Liver (tissue), 9 donors: Measurements from ENCODE around the gene FLT3LG. TPM values are rescaled to one million over a fixed set of nuclear protein-coding genes. Genes with fewer than 3 reads are reported as not detected.
A peak's percentile ranks its signal among the peaks of the same experiment; 100 is the strongest.

ENCODE experiments used
- DNase-seq: peaks from one replicate; pipeline ENCODE4 v3.0.0-alpha.2; 2017; ENCODE audit warnings: low spot score
- H3K27ac ChIP-seq, 2 donors: one replicate each; pipeline ENCODE4 v1.7.0; 2013; ENCODE audit warnings: inconsistent platforms in 2 of 2, low read length in 2 of 2, control low read depth in 1 of 2, low read depth in 1 of 2, mild to moderate bottlenecking in 1 of 2
- H3K27me3 ChIP-seq, 4 donors: one replicate each; pipeline versions ENCODE4 v1.6.1 to v1.7.0; 2013; ENCODE audit warnings: low read length in 3 of 4, inconsistent platforms in 1 of 4, mild to moderate bottlenecking in 1 of 4, moderate library complexity in 1 of 4; ENCODE audit not compliant: control insufficient read depth in 4 of 4, insufficient read depth in 4 of 4
- H3K36me3 ChIP-seq, 4 donors: one replicate each; pipeline versions ENCODE4 v1.6.1 to v1.7.0; 2013; ENCODE audit warnings: low read length in 3 of 4, mild to moderate bottlenecking in 3 of 4, low read depth in 1 of 4, moderate library complexity in 1 of 4; ENCODE audit not compliant: control insufficient read depth in 4 of 4, insufficient read depth in 3 of 4
- H3K4me1 ChIP-seq, 4 donors: one replicate each; pipeline versions ENCODE4 v1.6.1 to v1.7.0; 2013; ENCODE audit warnings: low read length in 3 of 4, mild to moderate bottlenecking in 3 of 4, moderate library complexity in 1 of 4; ENCODE audit not compliant: control insufficient read depth in 4 of 4, insufficient read depth in 4 of 4
- H3K4me3 ChIP-seq, 3 donors: one replicate each; pipeline versions ENCODE4 v1.6.1 to v1.7.0; 2013; ENCODE audit warnings: low read length in 3 of 3, control low read depth in 1 of 3, low read depth in 1 of 3, mild to moderate bottlenecking in 1 of 3
- H3K9ac ChIP-seq, 2 donors: one replicate each; pipeline ENCODE4 v1.7.0; 2013; ENCODE audit warnings: low read length in 2 of 2, mild to moderate bottlenecking in 2 of 2, moderate library complexity in 2 of 2, control low read depth in 1 of 2, low read depth in 1 of 2
- H3K9me3 ChIP-seq, 4 donors: one replicate each; pipeline versions ENCODE4 v1.6.1 to v1.7.0; 2013; ENCODE audit warnings: low read length in 3 of 4; ENCODE audit not compliant: control insufficient read depth in 4 of 4
- ATF3 ChIP-seq: IDR thresholded peaks from 2 replicates; pipeline ENCODE4 v1.6.1; 2016; ENCODE audit warnings: antibody characterized with exemption
- CTCF ChIP-seq: fragments of 150-350 bp; IDR thresholded peaks from 2 replicates; pipeline ENCODE4 v1.5.1; 2017; ENCODE audit warnings: improper control_type of control experiment, low read depth, low read length; ENCODE audit not compliant: missing input control
- EGR1 ChIP-seq, 2 donors: IDR thresholded peaks; 2 replicates each; pipeline ENCODE4 v1.6.1; 2016 to 2018; ENCODE audit warnings: antibody characterized with exemption in 2 of 2, low read depth in 2 of 2
- FOXA1 ChIP-seq: IDR thresholded peaks from 2 replicates; pipeline ENCODE4 v1.6.1; 2016; ENCODE audit warnings: antibody characterized with exemption
- FOXA2 ChIP-seq: IDR thresholded peaks from 2 replicates; pipeline ENCODE4 v1.6.1; 2016; ENCODE audit warnings: antibody characterized with exemption
- GABPA ChIP-seq, 2 donors: IDR thresholded peaks in 1 of 2; conservative IDR thresholded peaks in 1 of 2; 2 replicates each; pipeline ENCODE4 v1.6.1; 2016; ENCODE audit warnings: antibody characterized with exemption in 2 of 2, mild to moderate bottlenecking in 1 of 2, moderate library complexity in 1 of 2
- HNF4A ChIP-seq, 2 donors: conservative IDR thresholded peaks; 2 replicates each; pipeline ENCODE4 v1.6.1; 2016; ENCODE audit warnings: antibody characterized with exemption in 2 of 2, mild to moderate bottlenecking in 2 of 2
- HNF4G ChIP-seq: IDR thresholded peaks from 2 replicates; pipeline ENCODE4 v1.6.1; 2016; ENCODE audit warnings: antibody characterized with exemption
- JUND ChIP-seq, 2 donors: IDR thresholded peaks; 2 replicates each; pipeline ENCODE4 v1.6.1; 2016; ENCODE audit warnings: antibody characterized with exemption in 2 of 2
- MAX ChIP-seq: IDR thresholded peaks from 2 replicates; pipeline ENCODE4 v1.6.1; 2016; ENCODE audit warnings: antibody characterized with exemption
- NR2F2 ChIP-seq: IDR thresholded peaks from 2 replicates; pipeline ENCODE4 v1.6.1; 2016; ENCODE audit warnings: antibody characterized with exemption
- RAD21 ChIP-seq, 2 donors: IDR thresholded peaks; 2 replicates each; pipeline ENCODE4 v1.6.1; 2016; ENCODE audit warnings: antibody characterized with exemption in 2 of 2, mild to moderate bottlenecking in 2 of 2
- REST ChIP-seq: IDR thresholded peaks from 2 replicates; pipeline ENCODE4 v1.6.1; 2016; ENCODE audit warnings: antibody characterized with exemption, mild to moderate bottlenecking
- RXRA ChIP-seq, 2 donors: IDR thresholded peaks; 2 replicates each; pipeline ENCODE4 v1.6.1; 2017 to 2018; ENCODE audit warnings: antibody characterized with exemption in 2 of 2, mild to moderate bottlenecking in 1 of 2
- SP1 ChIP-seq: IDR thresholded peaks from 2 replicates; pipeline ENCODE4 v1.6.1; 2018; ENCODE audit warnings: antibody characterized with exemption, mild to moderate bottlenecking
- TAF1 ChIP-seq: conservative IDR thresholded peaks from 2 replicates; pipeline ENCODE4 v1.6.1; 2016; ENCODE audit warnings: antibody characterized with exemption, mild to moderate bottlenecking
- YY1 ChIP-seq: IDR thresholded peaks from 2 replicates; pipeline ENCODE4 v1.6.1; 2016; ENCODE audit warnings: antibody characterized with exemption, mild to moderate bottlenecking
- ZBTB33 ChIP-seq: IDR thresholded peaks from 2 replicates; pipeline ENCODE4 v1.6.1; 2016; ENCODE audit warnings: antibody characterized with exemption
- WGBS: extraction: QIAGEN DNeasy Blood & Tissue Kit; methylation state at CpG from one replicate; pipeline ENCODE4 v1.1.7; 2013; 5-methylcytosine and 5-hydroxymethylcytosine counted together
- polyA plus RNA-seq, 2 donors: library from polyadenylated mRNA; stranded (reverse) in 1 of 2; unstranded in 1 of 2; fragments of 200-250 nt in 1 of 2; fragments of >200 nt in 1 of 2; fragmentation: Nextera tagmentation in 1 of 2; extraction: Ambion mirVana in 1 of 2; gene quantifications; one replicate each; pipeline versions ENCODE4 v1.2.1 to v1.2.3, GENCODE V29; 2013 to 2015
- total RNA-seq, 2 donors: library from RNA; depleted of rRNA; stranded (reverse); fragments of >200 nt; gene quantifications; one replicate each; pipeline ENCODE4 v1.2.3, GENCODE V29; 2014
- donor health status: healthy.
- donor health status: healthy.
- donor health status: healthy.
- donor health status: healthy.
- donor health status: healthy.

The FLT3LG gene
- total and polyA plus RNA-seq, 4 donors, result 0.65 to 4.3 (median 2.2) TPM

- TF ChIP-seq CTCF (peak; percentile 22), YY1 (peak; percentile 65), JUND (IDR thresholded peaks at IDR 0.05) (peak in 1 of 2 donors; percentile 22), GABPA (IDR thresholded peaks at IDR 0.05 in 1 of 2, conservative IDR thresholded peaks at IDR 0.05 in 1 of 2) (peak; percentile 98 to 99)
Measured at GRCh38 chr19:49451430-49452181, 22.4 kb upstream of the FLT3LG start, which contains the start of gene PIH1D1 (continued).

GRCh38 chr19:49453013-49453756, 20.8 kb upstream of the FLT3LG start, which contains the start of gene ALDH16A1:
Gene ALDH16A1, plus strand, starts transcription at chr19:49453225. Its CDS starts 107 bp downstream, at chr19:49453332.
- peak; percentile 99 for DNase-seq
- Histone ChIP-seq H3K4me1 (peaks cover 0 to 22% (median 10%) of the 10 kb centered on the region in 4 donors), H3K9me3 (no peaks in the 10 kb centered on the region), H3K36me3 (peaks cover 0 to 5% (median 2%) of the 10 kb centered on the region in 4 donors), H3K27ac (peak within 1 kb of the TSS; percentile 90 to 95), H3K9ac (peak within 1 kb of the TSS; percentile 67 to 80), H3K27me3 (no peaks in the 10 kb centered on the region), H3K4me3 (peak within 1 kb of the TSS; percentile 53 to 78 (median 75))
- under 1% methylated on average over 66 of the region's 66 CpGs for WGBS
- TF ChIP-seq TAF1 (peak; percentile 88), ATF3 (no peak), HNF4G (no peak), REST (peak; percentile 84), RAD21 (IDR thresholded peaks at IDR 0.05) (no peak), SP1 (peak; percentile 68), RXRA (IDR thresholded peaks at IDR 0.05) (no peak), JUND (IDR thresholded peaks at IDR 0.05) (no peak), FOXA2 (no peak), CTCF (no peak), MAX (peak; percentile 18), GABPA (IDR thresholded peaks at IDR 0.05 in 1 of 2, conservative IDR thresholded peaks at IDR 0.05 in 1 of 2) (peak; percentile 35 to 81), NR2F2 (peak; percentile 31), ZBTB33 (peak; percentile 90), EGR1 (IDR thresholded peaks at IDR 0.05; ENCODE audit: low read depth in 2 of 2) (peak in 1 of 2 donors; percentile 33), YY1 (peak; percentile 74), HNF4A (conservative IDR thresholded peaks at IDR 0.05) (peak in 1 of 2 donors; percentile 26), FOXA1 (no peak)
